NCI-H2029 (cell line): ENCODE data around the gene MEP1A.
"Not testable (repeated sequence)": the region's sequence is repeated elsewhere in the genome, so short reads cannot be mapped to it uniquely, and the experiment has no call there.

Source experiments
- DNase-seq: peaks from one replicate; lab custom pipeline; 2025; lab: John Stamatoyannopoulos, UW

MEP1A gene

DNA sequence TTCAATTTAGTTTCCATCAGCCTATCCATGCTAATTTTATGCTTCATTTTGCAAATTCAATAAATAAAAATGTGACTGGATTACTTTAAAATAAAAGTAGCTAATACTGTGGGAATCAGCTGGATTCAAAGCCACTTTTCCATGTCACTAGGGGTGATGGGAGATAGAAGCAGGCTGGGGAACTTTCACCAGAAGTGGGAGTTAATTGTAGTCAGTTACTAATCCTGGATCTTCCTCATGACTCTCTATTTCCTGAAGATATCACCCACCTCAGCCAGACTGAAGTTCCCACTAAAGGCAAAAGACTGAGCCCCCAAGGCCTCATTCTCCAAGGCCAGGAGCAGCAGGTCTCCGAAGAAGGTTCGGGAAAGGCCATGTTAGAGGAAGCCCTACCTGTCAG, 41.8 kb downstream of the MEP1A start:
- not testable (repeated sequence) for DNase-seq

DNA sequence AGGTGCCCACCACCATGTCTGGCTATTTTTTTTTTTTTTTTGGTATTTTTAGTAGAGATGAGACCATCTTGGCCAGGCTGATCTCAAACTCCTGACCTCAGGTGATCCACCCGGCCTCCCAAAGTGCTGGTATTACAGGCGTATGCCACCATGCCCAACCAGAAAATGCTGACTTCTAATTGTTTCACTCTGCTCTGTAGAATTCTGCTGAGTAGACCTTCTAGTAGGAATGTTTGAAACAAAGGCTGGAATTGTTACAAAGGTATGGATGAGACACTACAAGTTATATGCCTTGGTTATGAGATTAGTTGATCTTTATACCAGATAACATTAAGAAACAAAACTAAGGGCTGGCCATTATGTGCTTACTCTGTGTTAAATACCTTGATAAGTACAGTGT, 44.8 kb downstream of the MEP1A start:
- no peak for DNase-seq

DNA sequence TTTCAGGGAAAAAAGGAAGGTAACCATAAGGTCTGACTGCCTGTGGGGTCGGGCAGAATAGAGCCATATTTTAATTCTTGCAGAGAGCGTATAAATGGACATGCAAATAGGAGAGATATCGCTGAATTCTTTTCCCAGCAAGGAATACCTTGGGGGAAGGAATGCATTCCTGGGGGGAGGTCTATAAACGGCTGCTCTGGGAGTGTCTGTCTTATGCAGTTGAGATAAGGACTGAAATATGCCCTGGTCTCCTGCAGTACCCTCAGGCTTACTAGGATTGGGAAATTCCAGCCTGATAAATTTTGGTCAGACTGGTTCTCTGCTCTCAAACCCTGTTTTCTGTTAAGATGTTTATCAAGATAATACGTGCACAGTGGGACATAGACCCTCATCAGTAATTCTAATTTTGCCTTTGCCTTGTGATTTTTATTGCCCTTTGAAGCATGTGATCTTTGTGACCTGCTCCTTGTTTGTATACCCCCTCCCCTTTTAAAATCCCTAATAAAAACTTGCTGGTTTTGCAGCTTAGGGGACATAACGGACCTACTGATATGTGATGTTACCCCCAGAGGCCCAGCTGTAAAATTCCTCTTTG, 49.2 kb downstream of the MEP1A start:
- not testable (repeated sequence) for DNase-seq

DNA sequence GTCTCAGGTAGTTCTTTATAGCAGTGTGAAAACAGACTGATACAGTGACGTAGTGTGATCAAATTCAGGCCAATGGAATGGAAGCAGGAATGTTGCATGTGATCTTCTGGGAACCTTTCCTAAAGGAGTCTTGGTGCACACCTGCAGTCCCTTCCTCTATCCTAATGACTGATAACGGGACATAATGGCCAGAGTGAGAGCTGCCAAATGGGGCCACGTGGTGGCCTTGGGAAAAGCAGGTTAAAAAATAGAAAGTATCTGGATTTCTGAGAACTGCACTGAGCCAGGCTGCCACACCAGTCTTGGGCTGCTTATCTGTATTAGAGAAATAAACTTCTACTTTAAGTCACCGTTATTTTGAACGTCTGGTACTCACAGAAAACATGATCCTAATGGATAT, 51.9 kb downstream of the MEP1A start:
- no peak for DNase-seq

DNA sequence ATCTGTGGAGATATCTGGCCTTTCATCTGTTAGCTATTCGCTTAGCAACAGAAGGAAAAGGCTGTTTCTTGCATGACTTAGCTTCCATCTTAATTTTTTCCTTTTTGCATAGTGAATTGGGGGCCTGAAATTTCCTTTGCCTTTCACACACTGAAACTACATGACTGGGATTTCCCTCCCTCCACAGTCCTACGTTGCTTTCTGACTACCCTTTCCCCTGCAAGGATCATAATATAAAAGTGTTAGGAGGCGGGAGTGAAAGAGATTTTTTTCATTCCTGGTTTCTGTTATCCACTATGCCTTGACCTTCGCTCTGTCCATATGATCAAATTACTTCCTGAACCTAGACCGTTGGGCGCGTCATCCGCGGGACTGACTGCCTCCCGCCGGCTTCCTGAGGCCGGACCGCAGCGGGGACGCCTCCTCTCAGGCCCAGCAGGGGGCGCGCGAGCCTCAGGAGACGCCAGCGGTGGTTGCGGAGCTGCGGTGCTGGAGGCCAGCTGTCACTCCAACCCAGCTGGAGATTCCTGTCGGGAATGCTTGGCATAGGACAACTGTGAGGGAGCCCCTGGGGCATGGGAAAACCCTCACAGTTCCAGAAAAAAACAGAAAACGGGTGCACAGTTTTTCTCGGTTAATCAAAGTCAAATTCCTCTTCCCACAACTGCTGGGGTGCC, 55.6 kb downstream of the MEP1A start:
- peak; percentile 64 for DNase-seq

DNA sequence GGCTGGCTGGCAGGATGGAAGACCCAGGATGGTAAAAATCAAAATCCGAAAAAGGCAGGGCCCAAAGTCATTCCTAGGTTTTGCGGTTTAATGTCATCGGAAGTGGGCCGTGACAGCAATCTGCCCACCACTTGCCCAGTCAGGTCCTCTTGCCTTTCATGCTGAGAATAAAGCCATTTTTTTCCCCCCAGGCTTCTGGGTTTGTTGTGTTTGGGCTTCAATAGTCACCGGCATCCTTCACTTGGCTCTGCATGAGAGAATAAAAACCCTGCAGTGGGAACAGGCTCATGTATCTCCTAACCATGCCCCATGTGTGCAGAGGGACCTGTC, 56.1 kb downstream of the MEP1A start:
- no peak for DNase-seq

DNA sequence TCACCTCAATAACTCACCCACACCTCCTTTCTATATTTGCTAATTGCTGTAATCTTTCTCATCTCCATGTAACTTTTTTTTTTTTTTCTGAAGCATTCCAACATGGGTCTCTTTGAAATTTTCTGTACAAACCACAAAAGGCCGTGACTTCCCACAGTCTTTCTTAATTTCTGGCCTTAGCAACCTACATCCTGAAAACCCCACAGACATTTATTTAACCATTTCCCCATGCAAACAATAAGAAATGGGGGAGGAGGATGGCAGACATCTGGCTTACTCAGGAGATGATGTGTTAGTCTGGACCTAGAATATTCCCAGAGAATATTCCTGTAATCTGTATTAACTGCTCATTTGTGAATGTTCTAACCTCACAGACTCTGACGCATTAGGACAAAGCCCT, 57.6 kb downstream of the MEP1A start:
- no peak for DNase-seq

DNA sequence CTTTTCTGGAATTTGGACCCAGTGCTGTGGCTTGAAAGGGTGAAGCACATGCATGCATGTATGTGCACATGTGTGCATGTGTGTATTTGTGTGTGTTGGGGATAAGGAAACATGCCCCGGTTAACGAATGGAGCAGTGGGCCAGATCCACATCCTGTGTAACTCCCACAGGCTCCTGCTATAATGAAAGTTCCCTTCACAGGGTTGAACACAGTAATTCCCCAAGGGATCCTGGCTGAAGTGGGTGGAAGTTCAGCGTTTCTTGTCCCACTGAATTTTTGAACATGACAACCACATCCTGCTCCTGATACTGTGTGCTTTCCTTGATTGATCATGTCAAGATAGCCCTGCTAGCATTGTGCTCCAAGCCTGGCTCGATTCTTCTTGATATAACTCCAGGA, 58.4 kb downstream of the MEP1A start:
- not testable (repeated sequence) for DNase-seq

DNA sequence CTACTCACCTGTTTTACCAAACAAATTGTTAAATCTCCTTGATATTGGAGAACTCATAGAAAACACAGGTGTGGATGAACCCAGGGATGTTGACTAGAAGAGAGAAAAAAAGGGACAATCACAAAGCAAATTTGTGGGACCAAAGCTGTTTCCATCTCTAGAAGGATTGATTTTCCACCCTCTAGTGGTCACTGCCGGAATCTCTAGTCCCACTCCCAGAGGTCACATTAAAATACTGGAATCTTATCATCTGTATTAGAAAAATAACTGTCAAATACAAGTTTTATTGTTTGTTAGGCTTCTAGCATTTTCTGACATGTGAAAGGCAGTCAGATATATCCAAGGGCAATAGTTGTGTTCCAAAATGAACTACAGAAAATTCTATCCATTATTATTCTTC, 62.8 kb downstream of the MEP1A start:
- DNase-seq = peak; percentile 9

DNA sequence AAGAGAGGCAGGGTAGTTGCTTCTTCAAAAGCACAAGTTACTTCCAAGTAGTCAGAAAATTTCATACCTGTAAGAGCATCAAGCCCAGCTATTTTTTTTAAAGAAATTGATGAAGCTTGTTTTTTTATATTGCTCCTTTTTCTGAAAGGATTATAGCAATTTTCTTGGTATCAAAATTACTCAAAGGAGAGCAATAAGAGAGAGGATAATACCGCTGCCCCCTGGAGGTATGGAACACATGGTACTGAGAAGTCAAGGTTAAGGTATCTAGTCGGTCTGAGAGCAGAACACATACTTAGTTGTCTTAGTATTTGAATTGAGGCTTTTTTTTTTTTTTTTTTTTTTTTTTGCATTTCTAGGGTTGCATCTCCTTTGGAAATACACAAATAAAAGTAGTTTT, 69.2 kb downstream of the MEP1A start:
- no peak for DNase-seq

DNA sequence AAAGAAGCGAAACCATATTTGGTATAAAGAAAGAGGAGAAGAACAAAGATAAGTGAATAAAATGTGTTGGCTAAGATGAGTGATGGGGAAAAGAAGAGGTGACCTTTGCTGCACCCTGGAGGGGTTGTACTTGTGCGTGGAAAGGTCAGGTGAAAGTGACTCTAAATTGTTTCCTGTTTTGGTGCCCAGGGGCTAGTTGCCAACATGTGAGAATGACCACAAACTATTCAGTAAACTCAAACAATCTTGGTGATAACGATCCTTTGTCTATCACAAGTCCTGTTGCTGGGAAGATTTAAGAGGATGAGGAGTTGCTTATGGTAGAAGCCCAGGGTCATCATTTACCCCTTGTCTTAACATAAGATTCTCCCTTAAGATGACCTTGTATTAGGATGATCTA, 70.6 kb downstream of the MEP1A start:
- DNase-seq = no peak

DNA sequence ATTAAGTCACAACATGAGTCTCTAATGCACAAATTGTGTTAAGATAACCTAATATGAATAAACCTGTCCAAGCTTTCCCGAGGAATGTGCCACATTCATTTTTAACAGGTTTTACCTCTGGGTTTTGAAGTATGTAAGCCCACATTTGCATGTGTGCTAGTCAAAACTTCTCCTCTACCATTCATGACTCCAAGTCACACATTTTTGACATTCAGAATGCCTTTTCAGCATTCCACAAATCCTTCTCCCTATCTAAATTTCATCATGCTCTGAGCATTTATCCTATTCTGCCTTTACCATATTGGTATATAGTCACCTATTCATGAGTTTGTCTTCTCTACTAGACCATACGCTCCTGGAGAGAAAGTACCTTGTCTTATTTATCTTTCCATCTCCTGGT, 72.0 kb downstream of the MEP1A start:
- no peak for DNase-seq

DNA sequence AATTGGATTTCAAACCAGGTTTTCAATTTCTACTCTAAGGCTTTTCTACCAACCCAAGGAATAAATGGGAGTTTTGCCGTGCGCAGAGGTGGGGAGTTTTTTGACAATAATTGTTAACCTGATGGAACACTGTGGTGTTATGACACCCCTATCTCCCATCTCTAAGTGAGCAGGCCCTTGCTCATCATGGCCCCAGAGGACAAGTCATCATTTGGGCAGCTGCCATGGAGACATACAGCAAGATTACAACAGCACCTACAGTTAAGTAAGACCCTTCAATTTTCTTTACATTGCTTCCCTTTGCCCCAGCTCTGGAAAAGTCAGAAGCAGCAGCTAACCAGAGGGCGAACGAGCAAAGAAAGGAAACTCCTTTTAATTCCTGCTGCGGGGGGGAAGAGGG, 74.2 kb downstream of the MEP1A start:
- DNase-seq = no peak

DNA sequence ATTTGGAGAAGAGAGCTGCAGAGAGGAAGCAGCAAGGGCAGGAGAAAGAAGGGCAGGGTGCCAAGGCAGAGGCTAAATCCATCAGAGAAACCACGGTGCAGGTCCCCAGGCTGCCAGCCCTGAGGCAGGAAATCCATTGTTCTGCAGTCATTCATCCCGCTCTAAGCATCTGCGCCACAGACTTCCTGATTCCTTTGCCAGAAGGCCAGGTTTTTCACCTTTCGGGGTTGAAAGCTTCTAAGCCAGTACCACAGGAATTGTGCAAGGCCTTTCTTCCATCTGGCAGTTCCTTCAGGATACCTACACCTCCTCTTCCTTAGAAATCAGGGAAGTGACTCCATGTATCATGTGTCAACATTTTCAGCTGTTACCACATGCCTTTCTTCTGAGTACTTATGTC, 82.9 kb downstream of the MEP1A start:
- DNase-seq = peak; percentile 88

DNA sequence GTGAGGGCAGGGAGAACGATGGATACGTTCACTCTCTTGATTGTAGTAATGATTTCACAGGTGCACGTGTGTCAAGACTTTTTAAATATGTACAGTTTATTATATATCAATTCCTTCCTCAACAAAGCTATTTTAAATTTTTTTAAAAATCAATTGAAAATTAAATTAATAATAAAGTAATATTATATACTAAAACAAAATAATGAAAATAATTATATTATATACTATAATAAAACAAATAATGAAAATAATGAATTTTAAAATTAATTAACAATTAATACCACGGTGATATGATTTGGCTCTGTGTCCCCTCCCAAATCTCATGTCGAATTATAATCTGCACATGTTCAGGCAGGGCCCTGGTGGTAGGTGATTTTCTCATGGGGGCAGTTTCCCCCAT, 85.8 kb downstream of the MEP1A start:
- DNase-seq = no peak

DNA sequence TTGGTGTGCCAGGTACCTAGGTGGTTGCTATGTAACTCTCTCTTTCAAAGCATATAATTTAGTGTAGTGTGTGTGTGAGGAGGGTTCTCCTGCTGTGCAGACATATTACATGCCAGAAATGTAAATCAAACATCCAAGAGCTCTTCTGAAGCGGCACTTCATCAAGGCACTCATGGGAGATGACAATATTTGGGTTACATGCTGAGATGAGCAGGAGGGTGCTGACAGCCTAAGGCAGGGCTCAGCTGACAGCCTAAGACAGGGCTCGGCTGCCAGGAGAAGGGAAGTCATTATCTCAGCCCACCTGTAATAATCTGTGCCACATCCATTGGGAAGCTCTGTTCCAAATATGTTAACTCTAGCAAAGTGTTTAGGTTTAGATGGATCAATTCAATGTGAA, 89.5 kb downstream of the MEP1A start:
- DNase-seq = peak; percentile 81

DNA sequence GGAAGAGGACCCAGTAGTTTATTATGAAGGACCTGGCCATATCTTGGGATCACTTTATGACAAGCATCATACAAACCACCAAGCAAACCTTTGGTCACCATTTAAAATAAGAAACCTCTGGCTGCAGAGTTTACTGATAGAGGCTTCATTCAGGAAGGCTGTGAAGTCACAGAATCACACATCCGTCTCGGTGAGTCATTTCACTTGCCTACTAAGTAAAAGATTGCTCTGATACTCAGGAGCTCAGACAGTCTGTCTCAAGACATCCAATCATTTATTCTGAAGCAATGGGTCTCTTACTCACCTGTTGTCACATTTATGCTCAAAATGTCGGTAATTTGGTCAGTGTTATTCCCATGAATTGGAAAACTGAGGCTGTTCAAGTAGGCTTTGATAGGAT, 94.8 kb downstream of the MEP1A start:
- no peak for DNase-seq

DNA sequence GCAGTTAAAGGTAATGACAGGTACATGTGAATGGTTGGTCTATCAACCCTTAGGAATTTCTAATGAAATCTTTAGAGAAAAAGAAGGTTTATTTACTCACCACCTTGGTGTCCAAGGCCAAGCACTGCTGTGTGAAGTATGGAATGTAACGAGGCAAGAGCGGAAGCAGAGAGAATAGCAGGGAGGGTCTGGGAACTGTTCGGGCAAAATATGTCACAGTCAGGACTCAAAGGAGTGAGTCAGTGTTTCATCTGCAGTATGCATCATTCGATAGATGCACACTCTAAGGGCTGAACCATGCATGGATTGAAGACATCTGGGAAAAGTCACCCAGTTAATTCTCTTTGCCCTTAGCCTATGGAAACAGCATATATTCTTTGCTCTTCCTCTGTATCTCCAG, 95.4 kb downstream of the MEP1A start:
- no peak for DNase-seq
